Ishikawa (cell line): Measurements from ENCODE around the gene SDHB.

ENCODE experiments used
- CEBPB ChIP-seq: IDR thresholded peaks from 2 replicates; pipeline ENCODE4 v1.6.1; 2012
- CREB1 ChIP-seq: IDR thresholded peaks from 2 replicates; pipeline ENCODE4 v1.6.1; 2012; ENCODE audit warnings: low read depth
- EGR1 ChIP-seq: IDR thresholded peaks from 2 replicates; pipeline ENCODE4 v1.6.1; 2012
- EP300 ChIP-seq: IDR thresholded peaks from 2 replicates; pipeline ENCODE4 v1.6.1; 2012; ENCODE audit warnings: borderline replicate concordance
- FOXM1 ChIP-seq: IDR thresholded peaks from 2 replicates; pipeline ENCODE4 v1.6.1; 2012; ENCODE audit warnings: low read depth, borderline replicate concordance
- NFIC ChIP-seq: IDR thresholded peaks from 2 replicates; pipeline ENCODE4 v1.6.1; 2012
- RAD21 ChIP-seq: IDR thresholded peaks from 2 replicates; pipeline ENCODE4 v1.6.1; 2012; ENCODE audit warnings: low read depth
- TAF1 ChIP-seq: IDR thresholded peaks from 2 replicates; pipeline ENCODE4 v1.6.1; 2012; ENCODE audit warnings: low read depth, mild to moderate bottlenecking
- TCF12 ChIP-seq: IDR thresholded peaks from 2 replicates; pipeline ENCODE4 v1.6.1; 2012; ENCODE audit warnings: low read depth
- TEAD4 ChIP-seq: IDR thresholded peaks from 2 replicates; pipeline ENCODE4 v1.6.1; 2012
- YY1 ChIP-seq: IDR thresholded peaks from 2 replicates; pipeline ENCODE4 v1.6.1; 2012; ENCODE audit warnings: low read depth
- ZBTB7A ChIP-seq: IDR thresholded peaks from 2 replicates; pipeline ENCODE4 v1.6.1; 2012; ENCODE audit warnings: low read depth
- TF ChIP-seq, protein P1 (sequence below): IDR thresholded peaks from 2 replicates; pipeline ENCODE4 v1.6.1; 2012
- TF ChIP-seq, protein P2 (sequence below): IDR thresholded peaks from 2 replicates; pipeline ENCODE4 v1.6.1; 2012; ENCODE audit warnings: low read depth, mild to moderate bottlenecking
- TF ChIP-seq, protein P3 (sequence below): IDR thresholded peaks from 2 replicates; pipeline ENCODE4 v1.6.1; 2012

Gene SDHB

DNA sequence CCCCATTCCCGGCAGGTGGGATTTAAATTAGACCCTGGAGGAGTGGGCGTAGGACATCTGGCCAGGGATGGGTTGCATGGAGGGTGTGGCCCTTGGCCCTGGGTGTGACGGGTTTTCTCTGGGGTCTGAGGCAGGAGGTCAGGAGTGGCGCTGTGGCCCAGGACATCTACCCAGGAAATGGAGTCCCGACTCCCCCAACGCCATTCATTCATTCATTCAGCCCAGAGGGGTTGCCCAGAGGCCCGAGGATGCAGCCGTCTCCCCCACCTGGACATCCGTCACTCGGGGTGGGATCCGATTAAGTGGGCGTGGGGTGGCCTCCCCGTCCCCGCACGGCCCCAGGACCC lies 42.8 kb downstream of the SDHB start:
- TF ChIP-seq EGR1 (peak; percentile 22; the same call in 1 of the 2 replicates), FOXM1 (no peak), ZBTB7A (peak; percentile 68)

DNA sequence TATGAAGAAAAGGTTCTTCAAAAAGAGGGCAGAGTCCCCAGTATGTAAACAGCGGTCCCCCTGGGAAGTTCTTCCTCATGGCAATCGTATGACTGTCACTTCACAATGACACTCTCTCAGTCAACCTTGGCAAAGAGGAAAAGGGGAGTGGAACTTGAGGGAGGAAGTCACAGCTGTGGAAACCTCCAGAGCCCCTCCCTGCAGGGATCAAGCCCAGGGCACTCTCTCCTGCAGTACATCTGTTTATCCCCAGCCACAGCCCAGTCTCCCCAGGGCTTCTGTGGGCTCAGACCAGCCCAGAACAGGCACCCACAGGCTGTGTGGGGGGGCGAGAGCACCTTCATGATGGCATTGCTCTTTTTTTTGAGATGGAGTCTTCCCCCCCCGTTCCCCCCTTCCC lies 44.1 kb downstream of the SDHB start:
- TF ChIP-seq YY1 (no peak), TAF1 (no peak), CEBPB (no peak), TEAD4 (no peak), FOXM1 (no peak), NFIC (no peak), TCF12 (no peak), EP300 (no peak), ZBTB7A (no peak), RAD21 (no peak), EGR1 (no peak), CREB1 (no peak)
- TF ChIP-seq, protein P1, sequence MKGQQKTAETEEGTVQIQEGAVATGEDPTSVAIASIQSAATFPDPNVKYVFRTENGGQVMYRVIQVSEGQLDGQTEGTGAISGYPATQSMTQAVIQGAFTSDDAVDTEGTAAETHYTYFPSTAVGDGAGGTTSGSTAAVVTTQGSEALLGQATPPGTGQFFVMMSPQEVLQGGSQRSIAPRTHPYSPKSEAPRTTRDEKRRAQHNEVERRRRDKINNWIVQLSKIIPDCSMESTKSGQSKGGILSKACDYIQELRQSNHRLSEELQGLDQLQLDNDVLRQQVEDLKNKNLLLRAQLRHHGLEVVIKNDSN = no peak
- TF ChIP-seq, protein P2, sequence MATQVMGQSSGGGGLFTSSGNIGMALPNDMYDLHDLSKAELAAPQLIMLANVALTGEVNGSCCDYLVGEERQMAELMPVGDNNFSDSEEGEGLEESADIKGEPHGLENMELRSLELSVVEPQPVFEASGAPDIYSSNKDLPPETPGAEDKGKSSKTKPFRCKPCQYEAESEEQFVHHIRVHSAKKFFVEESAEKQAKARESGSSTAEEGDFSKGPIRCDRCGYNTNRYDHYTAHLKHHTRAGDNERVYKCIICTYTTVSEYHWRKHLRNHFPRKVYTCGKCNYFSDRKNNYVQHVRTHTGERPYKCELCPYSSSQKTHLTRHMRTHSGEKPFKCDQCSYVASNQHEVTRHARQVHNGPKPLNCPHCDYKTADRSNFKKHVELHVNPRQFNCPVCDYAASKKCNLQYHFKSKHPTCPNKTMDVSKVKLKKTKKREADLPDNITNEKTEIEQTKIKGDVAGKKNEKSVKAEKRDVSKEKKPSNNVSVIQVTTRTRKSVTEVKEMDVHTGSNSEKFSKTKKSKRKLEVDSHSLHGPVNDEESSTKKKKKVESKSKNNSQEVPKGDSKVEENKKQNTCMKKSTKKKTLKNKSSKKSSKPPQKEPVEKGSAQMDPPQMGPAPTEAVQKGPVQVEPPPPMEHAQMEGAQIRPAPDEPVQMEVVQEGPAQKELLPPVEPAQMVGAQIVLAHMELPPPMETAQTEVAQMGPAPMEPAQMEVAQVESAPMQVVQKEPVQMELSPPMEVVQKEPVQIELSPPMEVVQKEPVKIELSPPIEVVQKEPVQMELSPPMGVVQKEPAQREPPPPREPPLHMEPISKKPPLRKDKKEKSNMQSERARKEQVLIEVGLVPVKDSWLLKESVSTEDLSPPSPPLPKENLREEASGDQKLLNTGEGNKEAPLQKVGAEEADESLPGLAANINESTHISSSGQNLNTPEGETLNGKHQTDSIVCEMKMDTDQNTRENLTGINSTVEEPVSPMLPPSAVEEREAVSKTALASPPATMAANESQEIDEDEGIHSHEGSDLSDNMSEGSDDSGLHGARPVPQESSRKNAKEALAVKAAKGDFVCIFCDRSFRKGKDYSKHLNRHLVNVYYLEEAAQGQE = no peak
- TF ChIP-seq, protein P3, sequence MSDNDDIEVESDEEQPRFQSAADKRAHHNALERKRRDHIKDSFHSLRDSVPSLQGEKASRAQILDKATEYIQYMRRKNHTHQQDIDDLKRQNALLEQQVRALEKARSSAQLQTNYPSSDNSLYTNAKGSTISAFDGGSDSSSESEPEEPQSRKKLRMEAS = no peak

DNA sequence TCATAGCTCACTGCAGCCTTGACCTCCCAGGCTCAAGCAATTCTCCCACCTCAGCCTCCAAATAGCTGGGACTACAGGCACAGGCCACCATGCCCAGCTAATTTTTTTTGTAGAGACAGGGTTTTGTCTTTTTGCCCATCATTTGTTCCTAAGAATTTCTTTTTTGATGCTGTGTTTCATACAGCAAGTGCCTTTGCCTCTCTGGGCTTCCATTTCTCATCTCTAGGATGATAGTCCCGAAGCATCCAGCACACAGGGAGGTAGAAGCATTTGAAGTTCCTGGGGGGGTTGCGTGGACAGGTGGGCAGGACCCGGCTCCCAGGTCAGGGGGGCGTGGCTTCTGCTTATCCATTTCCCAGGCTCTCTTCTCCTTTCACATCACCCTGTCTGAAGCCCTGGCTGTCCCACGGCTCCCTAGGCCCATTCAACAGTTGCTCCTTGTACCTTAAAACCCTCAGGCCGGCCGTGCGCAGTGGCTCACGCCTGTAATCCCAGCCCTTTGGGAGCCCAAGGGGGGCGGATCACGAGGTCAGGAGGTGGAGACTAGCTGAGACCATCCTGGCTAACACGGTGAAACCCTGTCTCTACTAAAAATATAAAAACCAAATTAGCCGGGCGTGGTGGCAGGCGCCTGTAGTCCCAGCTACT lies 45.5 kb downstream of the SDHB start:
- TF ChIP-seq FOXM1 (no peak), CREB1 (no peak), ZBTB7A (no peak), TCF12 (no peak), TAF1 (no peak), CEBPB (no peak), EGR1 (no peak), EP300 (no peak), NFIC (no peak), TEAD4 (no peak), YY1 (no peak), RAD21 (no peak)
- TF ChIP-seq, protein P1 = no peak
- TF ChIP-seq, protein P2 = no peak
- TF ChIP-seq, protein P3 = no peak

DNA sequence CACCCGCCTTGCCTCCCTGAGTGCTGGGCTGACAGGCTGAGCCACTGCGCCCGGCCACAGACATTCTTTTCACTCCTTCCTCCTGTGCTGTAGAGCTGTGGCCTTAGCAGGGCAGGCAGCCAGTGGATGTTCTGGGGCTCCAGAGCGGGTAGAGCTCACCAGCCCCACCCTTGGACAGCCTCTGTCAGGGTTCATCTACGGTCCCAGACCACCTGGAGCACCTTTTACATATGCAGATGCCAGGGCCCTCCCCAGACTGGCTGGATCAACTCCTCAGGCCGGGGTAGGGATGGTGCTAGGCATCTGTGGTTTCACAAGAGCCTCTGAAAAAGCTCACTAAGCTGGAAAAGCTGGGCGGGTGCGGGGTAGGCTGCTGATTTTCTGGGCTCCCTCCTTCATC lies 46.7 kb downstream of the SDHB start:
- TF ChIP-seq EGR1 (no peak), FOXM1 (no peak), EP300 (no peak), TCF12 (no peak)
- TF ChIP-seq, protein P3 = no peak

DNA sequence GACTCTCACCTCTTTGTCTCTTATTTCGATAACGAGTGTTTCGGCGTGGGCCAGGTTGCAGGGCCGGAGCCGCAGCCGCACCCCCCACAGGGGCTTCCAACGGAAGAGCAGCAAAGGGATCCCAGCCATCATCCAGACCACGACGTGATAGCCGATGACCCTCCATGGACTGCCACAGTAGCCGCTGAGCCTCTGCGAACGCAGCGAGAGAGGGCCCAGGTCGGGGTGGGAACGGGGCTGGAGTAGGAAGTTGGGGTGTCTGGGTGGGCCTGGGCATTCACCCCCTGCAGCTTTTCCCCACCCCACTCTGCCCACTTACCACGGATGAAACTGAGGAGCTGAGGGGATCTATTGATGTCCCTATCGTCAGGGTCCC lies 48.5 kb downstream of the SDHB start:
- TF ChIP-seq, protein P1 = no peak
- TF ChIP-seq, protein P2 = no peak
- TF ChIP-seq YY1 = no peak
- no peak for TF ChIP-seq CREB1
- TF ChIP-seq NFIC = no peak
- TF ChIP-seq ZBTB7A = no peak
- no peak for TF ChIP-seq TEAD4
- TF ChIP-seq RAD21 = no peak
- no peak for TF ChIP-seq EGR1
- TF ChIP-seq CEBPB = no peak
